GM12873 (cell line): Measurements from ENCODE around the gene RUBCNL.

Source experiments
- CTCF ChIP-seq: IDR thresholded peaks from 2 replicates; pipeline ENCODE4 v1.5.1; 2012; ENCODE audit warnings: low read depth, mild to moderate bottlenecking, moderate library complexity, low read length, control low read depth; ENCODE audit not compliant: insufficient read depth; ENCODE audit errors: missing control alignments

RUBCNL gene

DNA sequence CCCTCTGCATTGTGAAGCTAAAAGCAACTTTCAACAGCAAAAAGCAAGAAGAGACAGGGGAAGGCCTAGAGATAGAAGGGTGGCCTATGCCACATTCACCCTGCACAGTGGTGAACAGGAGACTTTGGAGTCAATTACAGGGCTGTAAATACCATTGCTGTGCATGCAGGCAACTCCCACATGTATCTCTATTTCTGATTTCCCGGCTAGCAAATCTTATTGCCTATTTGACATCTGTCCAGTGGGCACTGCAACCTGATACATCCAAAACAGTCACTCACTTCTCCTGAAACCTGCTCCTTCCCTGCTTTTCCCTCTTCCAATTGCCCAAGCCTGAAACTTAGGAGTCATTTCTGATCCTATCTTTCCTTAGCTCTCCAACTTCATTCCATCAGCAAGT is 13.4 kb downstream of the RUBCNL start:
- no peak for TF ChIP-seq CTCF

DNA sequence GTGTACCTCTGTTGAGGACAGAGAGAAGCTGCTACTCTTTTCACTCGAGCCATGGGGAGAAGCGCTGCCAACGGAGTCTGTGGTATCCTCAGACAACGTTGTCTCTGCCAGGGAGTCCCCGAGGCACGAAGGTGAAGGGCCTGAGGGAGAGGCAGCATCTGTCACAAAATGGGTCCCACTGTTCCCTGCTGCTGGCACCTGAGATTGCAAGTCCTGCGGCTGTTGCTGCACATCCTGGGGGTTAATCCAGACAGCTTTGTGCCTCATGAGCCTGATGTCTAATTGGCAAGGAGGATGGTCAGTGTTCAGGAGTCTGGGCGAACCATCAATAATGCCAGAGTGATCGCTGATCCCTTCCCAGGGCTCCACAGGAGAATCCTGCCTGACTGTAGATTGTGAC is 15.0 kb downstream of the RUBCNL start:
- no peak for TF ChIP-seq CTCF

DNA sequence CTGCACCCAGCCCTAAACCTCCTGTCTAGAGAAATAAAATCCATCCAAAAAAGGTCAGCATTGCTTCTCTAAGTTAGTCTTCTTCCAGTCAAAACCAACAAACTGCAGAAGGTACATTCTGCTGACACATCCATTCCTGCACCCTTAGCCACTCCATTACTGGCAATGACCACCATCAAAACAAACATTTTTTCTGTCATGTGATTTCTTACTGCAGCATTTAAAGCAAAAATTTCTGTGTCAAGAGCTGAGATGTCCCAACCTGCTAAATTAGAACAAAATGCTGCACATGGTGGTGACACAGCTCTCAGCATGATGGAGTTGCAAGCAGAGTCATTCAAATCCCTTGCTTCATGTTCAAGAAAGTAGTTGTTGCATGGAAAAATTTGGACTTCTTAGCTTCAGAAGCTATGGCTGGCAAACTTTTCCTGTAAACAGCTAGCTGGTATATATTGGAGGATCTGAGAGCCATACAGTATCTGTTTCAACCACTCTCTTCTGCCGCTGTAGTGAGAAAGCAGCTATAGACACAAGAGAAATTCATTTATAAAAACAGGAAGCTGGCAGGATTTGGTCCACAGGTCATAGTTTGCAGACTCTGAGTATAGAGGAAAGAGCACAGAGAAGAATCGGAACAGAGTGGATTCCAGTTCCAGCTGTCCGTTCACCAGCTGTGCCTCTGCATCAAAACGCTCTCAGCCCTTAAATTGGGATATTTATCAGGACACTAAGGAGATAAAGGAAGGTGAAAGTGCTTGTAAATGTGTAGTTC is 17.4 kb downstream of the RUBCNL start:
- no peak for TF ChIP-seq CTCF

GRCh38 chr13:46367617-46368327 is 19.3 kb downstream of the RUBCNL start:
- TF ChIP-seq CTCF, result no peak

GRCh38 chr13:46361276-46361934 is 25.6 kb downstream of the RUBCNL start:
- no peak for TF ChIP-seq CTCF

DNA sequence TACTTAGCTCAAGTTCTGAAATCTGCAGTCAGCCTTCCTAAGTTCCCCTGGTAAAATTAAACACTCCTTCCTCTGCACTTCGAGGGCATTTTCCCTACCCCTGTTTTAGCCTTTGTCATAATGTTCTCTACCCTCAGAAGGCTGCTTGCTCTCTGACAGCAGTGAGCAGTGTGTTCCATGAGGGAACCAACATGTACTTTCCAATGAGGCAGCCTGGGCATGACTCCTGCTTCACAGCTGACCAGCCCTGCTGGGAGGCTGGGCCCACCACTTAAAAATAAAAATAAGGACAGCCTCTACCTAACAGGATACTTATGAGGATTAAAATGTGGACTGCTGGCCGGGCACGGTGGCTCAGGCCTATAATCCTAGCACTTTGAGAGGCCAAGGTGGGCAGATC is 26.4 kb downstream of the RUBCNL start:
- TF ChIP-seq CTCF, result no peak

GRCh38 chr13:46359714-46360113 is 27.3 kb downstream of the RUBCNL start:
- TF ChIP-seq CTCF, result no peak
